Liver (tissue), 9 donors: ENCODE data around the gene RAB11FIP5. TPM values are rescaled to one million over a fixed set of nuclear protein-coding genes. Genes with fewer than 3 reads are reported as not detected.

Source experiments
- DNase-seq: peaks from one replicate; pipeline ENCODE4 v3.0.0-alpha.2; 2017; ENCODE audit warnings: low spot score
- H3K27ac ChIP-seq, 2 donors: one replicate each; pipeline ENCODE4 v1.7.0; 2013; ENCODE audit warnings: inconsistent platforms in 2 of 2, low read length in 2 of 2, control low read depth in 1 of 2, low read depth in 1 of 2, mild to moderate bottlenecking in 1 of 2
- H3K27me3 ChIP-seq, 4 donors: one replicate each; pipeline versions ENCODE4 v1.6.1 to v1.7.0; 2013; ENCODE audit warnings: low read length in 3 of 4, inconsistent platforms in 1 of 4, mild to moderate bottlenecking in 1 of 4, moderate library complexity in 1 of 4; ENCODE audit not compliant: control insufficient read depth in 4 of 4, insufficient read depth in 4 of 4
- H3K36me3 ChIP-seq, 4 donors: one replicate each; pipeline versions ENCODE4 v1.6.1 to v1.7.0; 2013; ENCODE audit warnings: low read length in 3 of 4, mild to moderate bottlenecking in 3 of 4, low read depth in 1 of 4, moderate library complexity in 1 of 4; ENCODE audit not compliant: control insufficient read depth in 4 of 4, insufficient read depth in 3 of 4
- H3K4me1 ChIP-seq, 4 donors: one replicate each; pipeline versions ENCODE4 v1.6.1 to v1.7.0; 2013; ENCODE audit warnings: low read length in 3 of 4, mild to moderate bottlenecking in 3 of 4, moderate library complexity in 1 of 4; ENCODE audit not compliant: control insufficient read depth in 4 of 4, insufficient read depth in 4 of 4
- H3K4me3 ChIP-seq, 3 donors: one replicate each; pipeline versions ENCODE4 v1.6.1 to v1.7.0; 2013; ENCODE audit warnings: low read length in 3 of 3, control low read depth in 1 of 3, low read depth in 1 of 3, mild to moderate bottlenecking in 1 of 3
- H3K9ac ChIP-seq, 2 donors: one replicate each; pipeline ENCODE4 v1.7.0; 2013; ENCODE audit warnings: low read length in 2 of 2, mild to moderate bottlenecking in 2 of 2, moderate library complexity in 2 of 2, control low read depth in 1 of 2, low read depth in 1 of 2
- H3K9me3 ChIP-seq, 4 donors: one replicate each; pipeline versions ENCODE4 v1.6.1 to v1.7.0; 2013; ENCODE audit warnings: low read length in 3 of 4; ENCODE audit not compliant: control insufficient read depth in 4 of 4
- ATF3 ChIP-seq: IDR thresholded peaks from 2 replicates; pipeline ENCODE4 v1.6.1; 2016; ENCODE audit warnings: antibody characterized with exemption
- CTCF ChIP-seq: fragments of 150-350 bp; IDR thresholded peaks from 2 replicates; pipeline ENCODE4 v1.5.1; 2017; ENCODE audit warnings: improper control_type of control experiment, low read depth, low read length; ENCODE audit not compliant: missing input control
- EGR1 ChIP-seq, 2 donors: IDR thresholded peaks; 2 replicates each; pipeline ENCODE4 v1.6.1; 2016 to 2018; ENCODE audit warnings: antibody characterized with exemption in 2 of 2, low read depth in 2 of 2
- FOXA1 ChIP-seq: IDR thresholded peaks from 2 replicates; pipeline ENCODE4 v1.6.1; 2016; ENCODE audit warnings: antibody characterized with exemption
- FOXA2 ChIP-seq: IDR thresholded peaks from 2 replicates; pipeline ENCODE4 v1.6.1; 2016; ENCODE audit warnings: antibody characterized with exemption
- GABPA ChIP-seq, 2 donors: IDR thresholded peaks in 1 of 2; conservative IDR thresholded peaks in 1 of 2; 2 replicates each; pipeline ENCODE4 v1.6.1; 2016; ENCODE audit warnings: antibody characterized with exemption in 2 of 2, mild to moderate bottlenecking in 1 of 2, moderate library complexity in 1 of 2
- HNF4A ChIP-seq, 2 donors: conservative IDR thresholded peaks; 2 replicates each; pipeline ENCODE4 v1.6.1; 2016; ENCODE audit warnings: antibody characterized with exemption in 2 of 2, mild to moderate bottlenecking in 2 of 2
- HNF4G ChIP-seq: IDR thresholded peaks from 2 replicates; pipeline ENCODE4 v1.6.1; 2016; ENCODE audit warnings: antibody characterized with exemption
- JUND ChIP-seq, 2 donors: IDR thresholded peaks; 2 replicates each; pipeline ENCODE4 v1.6.1; 2016; ENCODE audit warnings: antibody characterized with exemption in 2 of 2
- MAX ChIP-seq: IDR thresholded peaks from 2 replicates; pipeline ENCODE4 v1.6.1; 2016; ENCODE audit warnings: antibody characterized with exemption
- NR2F2 ChIP-seq: IDR thresholded peaks from 2 replicates; pipeline ENCODE4 v1.6.1; 2016; ENCODE audit warnings: antibody characterized with exemption
- RAD21 ChIP-seq, 2 donors: IDR thresholded peaks; 2 replicates each; pipeline ENCODE4 v1.6.1; 2016; ENCODE audit warnings: antibody characterized with exemption in 2 of 2, mild to moderate bottlenecking in 2 of 2
- REST ChIP-seq: IDR thresholded peaks from 2 replicates; pipeline ENCODE4 v1.6.1; 2016; ENCODE audit warnings: antibody characterized with exemption, mild to moderate bottlenecking
- RXRA ChIP-seq, 2 donors: IDR thresholded peaks; 2 replicates each; pipeline ENCODE4 v1.6.1; 2017 to 2018; ENCODE audit warnings: antibody characterized with exemption in 2 of 2, mild to moderate bottlenecking in 1 of 2
- SP1 ChIP-seq: IDR thresholded peaks from 2 replicates; pipeline ENCODE4 v1.6.1; 2018; ENCODE audit warnings: antibody characterized with exemption, mild to moderate bottlenecking
- TAF1 ChIP-seq: conservative IDR thresholded peaks from 2 replicates; pipeline ENCODE4 v1.6.1; 2016; ENCODE audit warnings: antibody characterized with exemption, mild to moderate bottlenecking
- YY1 ChIP-seq: IDR thresholded peaks from 2 replicates; pipeline ENCODE4 v1.6.1; 2016; ENCODE audit warnings: antibody characterized with exemption, mild to moderate bottlenecking
- ZBTB33 ChIP-seq: IDR thresholded peaks from 2 replicates; pipeline ENCODE4 v1.6.1; 2016; ENCODE audit warnings: antibody characterized with exemption
- WGBS: extraction: QIAGEN DNeasy Blood & Tissue Kit; methylation state at CpG from one replicate; pipeline ENCODE4 v1.1.7; 2013; 5-methylcytosine and 5-hydroxymethylcytosine counted together
- polyA plus RNA-seq, 2 donors: library from polyadenylated mRNA; stranded (reverse) in 1 of 2; unstranded in 1 of 2; fragments of 200-250 nt in 1 of 2; fragments of >200 nt in 1 of 2; fragmentation: Nextera tagmentation in 1 of 2; extraction: Ambion mirVana in 1 of 2; gene quantifications; one replicate each; pipeline versions ENCODE4 v1.2.1 to v1.2.3, GENCODE V29; 2013 to 2015
- total RNA-seq, 2 donors: library from RNA; depleted of rRNA; stranded (reverse); fragments of >200 nt; gene quantifications; one replicate each; pipeline ENCODE4 v1.2.3, GENCODE V29; 2014
- donor health status: healthy.
- donor health status: healthy.
- donor health status: healthy.
- donor health status: healthy.
- donor health status: healthy.

The RAB11FIP5 gene
- total and polyA plus RNA-seq, 4 donors, result 2.8 to 8.1 (median 5.4) TPM

GRCh38 chr2:73037947-73038585 is 74.7 kb downstream of the RAB11FIP5 start:
- Histone ChIP-seq H3K9ac (no peak overlapping the region), H3K4me1 (peaks cover 27 to 56% (median 46%) of the 10 kb centered on the region in 4 donors), H3K27me3 (no peaks in the 10 kb centered on the region), H3K27ac (peak overlapping the region in 1 of 2 donors; percentile 77), H3K9me3 (no peaks in the 10 kb centered on the region), H3K36me3 (peaks cover 3 to 7% (median 3%) of the 10 kb centered on the region in 4 donors), H3K4me3 (no peak overlapping the region)
- no peak for TF ChIP-seq RXRA (IDR thresholded peaks at IDR 0.05)
- TF ChIP-seq REST, result no peak
- no peak for TF ChIP-seq FOXA2
- TF ChIP-seq CTCF, result no peak
- TF ChIP-seq YY1, result no peak
- no peak for TF ChIP-seq MAX
- no peak for TF ChIP-seq HNF4A (conservative IDR thresholded peaks at IDR 0.05)
- TF ChIP-seq ZBTB33, result no peak
- no peak for TF ChIP-seq FOXA1
- no peak for TF ChIP-seq EGR1 (IDR thresholded peaks at IDR 0.05; ENCODE audit: low read depth in 2 of 2)
- no peak for TF ChIP-seq GABPA (IDR thresholded peaks at IDR 0.05 in 1 of 2, conservative IDR thresholded peaks at IDR 0.05 in 1 of 2)
- TF ChIP-seq HNF4G, result no peak
- TF ChIP-seq TAF1, result no peak
- no peak for TF ChIP-seq ATF3
- TF ChIP-seq RAD21 (IDR thresholded peaks at IDR 0.05), result no peak
- no peak for TF ChIP-seq NR2F2
- TF ChIP-seq JUND (IDR thresholded peaks at IDR 0.05), result no peak
- TF ChIP-seq SP1, result no peak
- WGBS, result 85% methylated on average over 6 of the region's 6 CpGs
- no peak for DNase-seq
